Upper lobe of right lung (tissue), 1 donor: Measurements from ENCODE around the gene MCC. TPM values are rescaled to one million over a fixed set of nuclear protein-coding genes. Genes with fewer than 3 reads are reported as not detected.

Experiments
- ATAC-seq: fragments of 200-7000 bp; cut with Tn5 transposase; one replicate; pipeline ENCODE4 v1.9.1; 2020; ENCODE audit warnings: mild to moderate bottlenecking, moderate library complexity
- DNase-seq: peaks from one replicate; pipeline ENCODE4 v3.0.0-alpha.2; 2020
- H3K27ac ChIP-seq: fragments of 200-600 bp; one replicate; pipeline ENCODE4 v1.8.0; 2022
- H3K27me3 ChIP-seq: fragments of 200-600 bp; one replicate; pipeline ENCODE4 v1.8.0; 2022; ENCODE audit warnings: mild to moderate bottlenecking
- H3K36me3 ChIP-seq: fragments of 200-600 bp; one replicate; pipeline ENCODE4 v1.8.0; 2022
- H3K4me1 ChIP-seq: fragments of 200-600 bp; one replicate; pipeline ENCODE4 v1.8.0; 2022
- H3K4me3 ChIP-seq: fragments of 200-600 bp; one replicate; pipeline ENCODE4 v1.8.0; 2022; ENCODE audit warnings: mild to moderate bottlenecking
- H3K9me3 ChIP-seq: fragments of 200-600 bp; one replicate; pipeline ENCODE4 v1.8.0; 2022
- intact Hi-C: fragments of 100-400 bp; cut with DNase I; formaldehyde crosslinking; loops from one replicate; pipeline ENCODE4 v1.11.0; 2022
- total RNA-seq: library from RNA; stranded (reverse); fragmentation: NEBNext Ultra II Directional; extraction: Animal tissue kit (Norgen Biotek cat#: 25700); gene quantifications from one replicate; pipeline ENCODE4 v1.2.1, GENCODE V29; 2021
- TF ChIP-seq, protein P1 (sequence below): fragments of 200-600 bp; IDR thresholded peaks from one replicate; pipeline ENCODE4 v1.8.0; 2022; ENCODE audit warnings: antibody characterized with exemption
- donor health status: DM: no; HTN: yes; CAD: no; lungs with severe emphysema.

MCC gene
- total RNA-seq, 1 donor from 2014 or later, result 18.6 TPM

DNA sequence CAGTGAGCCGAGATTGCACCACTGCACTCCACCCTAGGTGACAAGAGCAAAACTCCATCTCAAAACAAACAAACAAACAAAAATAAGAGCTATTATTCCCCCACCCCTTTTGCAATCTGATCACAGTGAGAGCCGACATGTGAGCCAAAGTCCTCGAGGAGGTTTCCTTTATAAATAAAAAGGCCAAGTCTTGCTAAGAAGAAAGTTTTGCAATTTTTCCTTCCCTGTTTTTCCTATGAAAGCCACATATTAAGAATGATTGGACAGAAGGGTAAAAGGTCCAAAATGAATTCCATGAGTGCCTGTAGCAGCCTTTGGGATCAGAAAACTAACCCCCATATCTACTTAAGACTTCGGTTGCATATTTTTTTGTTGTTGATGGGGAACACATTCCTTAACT is 233.1 kb downstream of the MCC start:
- DNase-seq (no peak), ATAC-seq (no peak)
- H3K27me3 ChIP-seq, result no peaks in the 10 kb centered on the region
- H3K4me1 ChIP-seq, result peaks cover 11% of the 10 kb centered on the region
- no peaks in the 10 kb centered on the region for H3K36me3 ChIP-seq
- TF ChIP-seq, protein P1, sequence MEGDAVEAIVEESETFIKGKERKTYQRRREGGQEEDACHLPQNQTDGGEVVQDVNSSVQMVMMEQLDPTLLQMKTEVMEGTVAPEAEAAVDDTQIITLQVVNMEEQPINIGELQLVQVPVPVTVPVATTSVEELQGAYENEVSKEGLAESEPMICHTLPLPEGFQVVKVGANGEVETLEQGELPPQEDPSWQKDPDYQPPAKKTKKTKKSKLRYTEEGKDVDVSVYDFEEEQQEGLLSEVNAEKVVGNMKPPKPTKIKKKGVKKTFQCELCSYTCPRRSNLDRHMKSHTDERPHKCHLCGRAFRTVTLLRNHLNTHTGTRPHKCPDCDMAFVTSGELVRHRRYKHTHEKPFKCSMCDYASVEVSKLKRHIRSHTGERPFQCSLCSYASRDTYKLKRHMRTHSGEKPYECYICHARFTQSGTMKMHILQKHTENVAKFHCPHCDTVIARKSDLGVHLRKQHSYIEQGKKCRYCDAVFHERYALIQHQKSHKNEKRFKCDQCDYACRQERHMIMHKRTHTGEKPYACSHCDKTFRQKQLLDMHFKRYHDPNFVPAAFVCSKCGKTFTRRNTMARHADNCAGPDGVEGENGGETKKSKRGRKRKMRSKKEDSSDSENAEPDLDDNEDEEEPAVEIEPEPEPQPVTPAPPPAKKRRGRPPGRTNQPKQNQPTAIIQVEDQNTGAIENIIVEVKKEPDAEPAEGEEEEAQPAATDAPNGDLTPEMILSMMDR, result no peak
- intact Hi-C loops, result no loop called here
- H3K9me3 ChIP-seq, result no peaks in the 10 kb centered on the region
- no peak overlapping the region for H3K27ac ChIP-seq
- no peak overlapping the region for H3K4me3 ChIP-seq

DNA sequence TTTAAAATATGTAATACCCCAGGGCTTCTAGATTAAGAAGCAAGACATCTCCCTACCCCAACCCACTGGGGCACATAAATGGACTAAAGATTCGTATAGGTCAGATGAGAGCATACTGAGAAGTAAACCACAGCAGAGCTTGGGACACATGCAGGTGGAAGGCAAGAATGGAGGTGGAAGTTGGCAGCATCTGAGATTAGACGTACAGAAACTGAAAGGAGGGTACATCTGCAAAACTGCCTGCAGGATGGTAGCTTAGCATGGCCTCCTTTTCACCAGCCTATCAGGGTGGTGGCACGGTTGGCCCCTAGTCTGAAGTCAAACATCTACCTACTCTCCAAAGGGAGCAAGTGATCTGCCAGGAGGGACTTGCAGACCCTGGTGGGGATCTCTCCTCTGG is 235.2 kb downstream of the MCC start:
- TF ChIP-seq, protein P1, result no peak
- H3K27ac ChIP-seq, result no peak overlapping the region
- H3K27me3 ChIP-seq, result no peaks in the 10 kb centered on the region
- no peak for DNase-seq
- ATAC-seq, result no peak
- peaks cover 19% of the 10 kb centered on the region for H3K4me1 ChIP-seq
- no peaks in the 10 kb centered on the region for H3K36me3 ChIP-seq
- no peak overlapping the region for H3K4me3 ChIP-seq
- H3K9me3 ChIP-seq, result no peaks in the 10 kb centered on the region
- intact Hi-C loops, result no loop called here

DNA sequence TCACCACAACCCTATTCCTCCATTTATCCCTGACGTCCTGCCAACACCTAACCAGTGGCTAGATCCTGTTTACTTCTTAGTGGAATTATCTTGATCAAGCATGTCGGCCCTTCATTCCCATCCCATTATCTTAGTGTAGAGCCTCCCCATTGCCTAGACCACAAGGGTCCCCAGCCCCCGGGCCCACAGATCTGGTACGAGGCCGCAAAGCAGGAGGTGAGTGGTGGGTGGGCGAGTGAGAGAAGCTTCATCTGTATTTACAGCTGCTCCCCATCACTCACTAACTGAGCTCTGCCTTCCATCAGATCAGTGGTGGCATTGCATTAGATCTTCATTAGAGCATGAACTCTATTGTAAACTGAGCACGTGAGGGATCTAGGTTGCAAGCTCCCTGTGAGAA is 236.2 kb downstream of the MCC start:
- peaks cover 19% of the 10 kb centered on the region for H3K4me1 ChIP-seq
- ATAC-seq, result no peak
- no peaks in the 10 kb centered on the region for H3K9me3 ChIP-seq
- DNase-seq, result no peak
- H3K27ac ChIP-seq, result no peak overlapping the region
- intact Hi-C loops, result no loop called here
- no peaks in the 10 kb centered on the region for H3K36me3 ChIP-seq
- no peak overlapping the region for H3K4me3 ChIP-seq
- H3K27me3 ChIP-seq, result no peaks in the 10 kb centered on the region
- TF ChIP-seq, protein P1, result no peak

DNA sequence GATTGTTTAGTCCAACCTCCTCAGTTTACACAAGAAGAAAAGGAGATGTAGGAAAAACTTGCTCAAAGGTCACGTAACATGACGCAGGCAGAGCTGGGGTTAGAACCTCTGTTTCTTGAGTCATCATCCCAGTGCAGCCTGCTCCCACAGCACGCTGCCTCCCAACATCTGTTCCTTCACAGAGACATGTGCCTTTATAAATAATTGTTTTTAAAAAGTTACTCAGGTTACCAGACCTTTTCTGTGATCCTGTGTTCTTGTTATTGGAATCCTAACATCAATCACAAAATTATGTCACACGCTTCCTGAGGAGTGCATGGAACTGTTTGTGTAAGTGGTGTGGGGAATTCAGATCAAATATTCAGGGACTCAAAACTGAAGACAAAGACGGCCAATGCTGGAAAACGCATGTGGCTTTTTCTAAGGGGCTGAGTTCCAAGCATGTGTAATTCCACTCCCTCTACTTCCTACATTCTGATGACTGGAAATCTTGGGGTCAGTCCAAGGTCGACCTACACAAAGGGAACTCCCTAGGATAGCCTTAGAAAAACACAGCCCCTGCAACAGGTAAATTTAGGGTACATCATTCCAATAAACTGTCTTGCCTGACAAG is 237.8 kb downstream of the MCC start:
- H3K27ac ChIP-seq, result peak overlapping the region; percentile 20
- TF ChIP-seq, protein P1, result no peak
- no peaks in the 10 kb centered on the region for H3K27me3 ChIP-seq
- no peak for DNase-seq
- peak; percentile 43 for ATAC-seq
- no peak overlapping the region for H3K4me3 ChIP-seq
- H3K36me3 ChIP-seq, result no peaks in the 10 kb centered on the region
- no peaks in the 10 kb centered on the region for H3K9me3 ChIP-seq
- peaks cover 20% of the 10 kb centered on the region for H3K4me1 ChIP-seq
- intact Hi-C loops, result no loop called here

DNA sequence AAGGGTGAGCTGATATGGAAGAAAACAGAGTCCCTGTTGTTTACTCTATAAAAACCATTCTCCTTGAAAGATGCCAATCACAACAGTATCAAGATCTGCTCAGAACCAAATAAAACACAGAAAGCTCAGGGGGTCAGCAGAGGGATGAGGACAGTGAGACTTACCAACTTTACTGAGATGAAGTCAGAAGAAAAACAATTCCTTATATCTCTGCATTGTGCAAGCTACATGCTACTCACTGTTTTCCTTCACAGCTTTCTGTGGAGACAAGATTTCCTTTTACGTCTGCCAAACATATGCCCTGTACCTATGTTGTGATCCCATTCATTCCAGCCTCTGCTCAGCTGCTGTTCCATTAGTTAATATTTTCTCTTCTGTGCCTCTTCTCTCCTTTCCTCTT is 239.0 kb downstream of the MCC start:
- intact Hi-C loops, result no loop called here
- Histone ChIP-seq H3K36me3 (no peaks in the 10 kb centered on the region), H3K27ac (no peak overlapping the region), H3K27me3 (no peaks in the 10 kb centered on the region), H3K4me1 (peaks cover 22% of the 10 kb centered on the region), H3K9me3 (no peaks in the 10 kb centered on the region), H3K4me3 (no peak overlapping the region)
- TF ChIP-seq, protein P1, result no peak
- no peak for DNase-seq
- no peak for ATAC-seq
